ENCODE measurements around the gene RIOK2.

GRCh38 chr5:97124335-97124734, 58.7 kb downstream of the RIOK2 start:
- TF ChIP-seq CTCF (IDR thresholded peaks at IDR 0.05) (no peak), POLR2A (IDR thresholded peaks at IDR 0.05) (no peak)
